Fibroblast of lung (primary cell): ENCODE data around the gene TMEM98.

Experiments used
- EZH2 ChIP-seq: IDR thresholded peaks from 2 replicates; pipeline ENCODE4 v1.5.1; 2012; ENCODE audit warnings: low read length, control low read depth, mild to moderate bottlenecking; ENCODE audit errors: missing control alignments
- TF ChIP-seq, protein P1 (sequence below), 2 donors: IDR thresholded peaks in 1 of 2; conservative IDR thresholded peaks in 1 of 2; 1 replicate in 1 of 2; 2 replicates in 1 of 2; pipeline ENCODE4 v1.5.1; 2011 to 2012; ENCODE audit warnings: low read length in 2 of 2, control low read depth in 1 of 2, inconsistent platforms in 1 of 2, low read depth in 1 of 2, mild to moderate bottlenecking in 1 of 2

DNA sequence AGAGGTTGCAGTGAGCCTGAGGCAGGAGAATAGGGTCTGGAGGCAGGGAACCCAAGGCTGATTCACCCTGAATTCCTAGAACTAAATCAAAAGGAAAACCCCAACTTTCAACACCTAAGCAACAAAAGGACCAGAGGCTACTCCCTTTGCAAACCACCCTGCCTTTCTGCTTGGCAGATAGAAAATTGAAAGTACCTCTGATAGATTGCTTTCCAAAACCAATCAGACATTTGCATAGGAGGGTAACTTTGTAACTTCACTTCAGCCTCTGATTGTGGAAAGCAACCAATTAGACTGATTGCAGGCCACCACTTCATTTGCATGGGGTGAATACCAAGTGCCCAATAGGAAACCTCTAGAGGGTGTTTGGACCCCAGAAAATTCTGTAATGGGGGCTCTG is 10.9 kb upstream of the TMEM98 start:
- TF ChIP-seq, protein P1, sequence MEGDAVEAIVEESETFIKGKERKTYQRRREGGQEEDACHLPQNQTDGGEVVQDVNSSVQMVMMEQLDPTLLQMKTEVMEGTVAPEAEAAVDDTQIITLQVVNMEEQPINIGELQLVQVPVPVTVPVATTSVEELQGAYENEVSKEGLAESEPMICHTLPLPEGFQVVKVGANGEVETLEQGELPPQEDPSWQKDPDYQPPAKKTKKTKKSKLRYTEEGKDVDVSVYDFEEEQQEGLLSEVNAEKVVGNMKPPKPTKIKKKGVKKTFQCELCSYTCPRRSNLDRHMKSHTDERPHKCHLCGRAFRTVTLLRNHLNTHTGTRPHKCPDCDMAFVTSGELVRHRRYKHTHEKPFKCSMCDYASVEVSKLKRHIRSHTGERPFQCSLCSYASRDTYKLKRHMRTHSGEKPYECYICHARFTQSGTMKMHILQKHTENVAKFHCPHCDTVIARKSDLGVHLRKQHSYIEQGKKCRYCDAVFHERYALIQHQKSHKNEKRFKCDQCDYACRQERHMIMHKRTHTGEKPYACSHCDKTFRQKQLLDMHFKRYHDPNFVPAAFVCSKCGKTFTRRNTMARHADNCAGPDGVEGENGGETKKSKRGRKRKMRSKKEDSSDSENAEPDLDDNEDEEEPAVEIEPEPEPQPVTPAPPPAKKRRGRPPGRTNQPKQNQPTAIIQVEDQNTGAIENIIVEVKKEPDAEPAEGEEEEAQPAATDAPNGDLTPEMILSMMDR (conservative IDR thresholded peaks at IDR 0.05 in 1 of 2, IDR thresholded peaks at IDR 0.05 in 1 of 2; ENCODE audit: low read depth in 1 of 2, low read length in 2 of 2) = no peak
- TF ChIP-seq EZH2 = no peak
